OCI-LY7 (cell line): ENCODE results near the gene TAS2R40.

ENCODE experiments used
- CTCF ChIP-seq: fragments of 200-600 bp; sonication (generic); conservative IDR thresholded peaks from 2 replicates; pipeline ENCODE4 v1.5.1; 2014; ENCODE audit warnings: mild to moderate bottlenecking, antibody characterized with exemption, low read length, moderate library complexity, mixed read lengths
- EZH2phosphoT487 ChIP-seq: fragments of 200-600 bp; sonication (generic); IDR thresholded peaks from 2 replicates; pipeline ENCODE4 v1.6.1; 2018; ENCODE audit warnings: low read depth, borderline replicate concordance, mild to moderate bottlenecking, mixed run types, antibody characterized with exemption, low read length, moderate library complexity, mixed read lengths

GRCh38 chr7:143235561-143235960, 13.7 kb downstream of the TAS2R40 start:
- TF ChIP-seq CTCF (no peak), EZH2phosphoT487 (no peak)
